ENCODE results near the gene CDKL1.

GRCh38 chr14:50410071-50410470 lies 13.4 kb upstream of the CDKL1 start:
- no peak for TF ChIP-seq CTCF (conservative IDR thresholded peaks at IDR 0.05; ENCODE audit: low read depth, low read length)
- no peak for TF ChIP-seq EZH2phosphoT487 (IDR thresholded peaks at IDR 0.05; ENCODE audit: borderline replicate concordance, low read length)
- TF ChIP-seq EZH2 (IDR thresholded peaks at IDR 0.05; ENCODE audit: low read length, unreplicated experiment): no peak
